ENCODE data around the gene PROB1. TPM values are rescaled to one million over a fixed set of nuclear protein-coding genes. Genes with fewer than 3 reads are reported as not detected.

PROB1 gene
- total RNA-seq, 1 donor = 0.99 TPM

DNA sequence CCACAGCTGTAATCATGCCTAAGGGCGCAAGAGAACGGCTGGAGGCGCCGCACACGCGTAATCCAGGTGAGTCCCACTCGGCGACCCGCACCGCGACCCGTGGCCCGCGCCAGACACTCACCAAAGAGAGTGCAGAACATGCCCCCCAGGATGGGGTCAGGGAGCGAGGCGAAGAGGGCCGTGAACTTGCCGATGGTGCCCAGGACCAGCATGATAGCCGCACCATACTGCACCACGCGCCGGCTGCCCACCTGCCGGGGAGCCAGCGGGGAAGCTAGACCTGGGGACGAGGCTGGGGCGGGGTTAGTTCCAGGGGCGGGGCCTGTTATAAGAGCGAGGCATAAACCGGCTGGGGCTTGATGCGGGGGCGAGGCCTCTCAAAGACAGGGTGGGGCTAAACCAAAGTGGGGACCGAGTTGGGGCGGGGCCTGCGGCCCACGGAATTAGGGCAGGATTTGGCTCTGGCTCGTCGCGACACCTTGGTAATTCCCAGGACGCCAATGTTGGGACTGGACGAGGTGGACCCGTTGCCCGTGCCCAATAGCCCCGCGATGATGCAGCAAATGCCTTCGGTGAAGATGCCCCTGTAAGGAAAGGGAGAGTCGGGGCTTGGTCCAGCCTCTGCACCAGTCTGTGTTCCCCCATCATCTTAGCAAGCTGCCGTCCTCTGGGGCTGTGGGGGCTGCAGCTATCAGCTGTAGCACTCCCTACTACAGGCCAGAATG, 16.6 kb downstream of the PROB1 start:
- H3K4me3 ChIP-seq (ENCODE audit: low read depth, low read length) = no peak overlapping the region
- DNase-seq (ENCODE audit: low read depth) = no peak
- no peak for TF ChIP-seq CTCF (IDR thresholded peaks at IDR 0.05; ENCODE audit: insufficient read depth, low read length)

GRCh38 chr5:139377226-139377625, 17.7 kb downstream of the PROB1 start:
- no peak for DNase-seq (ENCODE audit: low read depth)
- H3K4me3 ChIP-seq (ENCODE audit: low read depth, low read length) = no peak overlapping the region
- TF ChIP-seq CTCF (IDR thresholded peaks at IDR 0.05; ENCODE audit: insufficient read depth, low read length) = no peak

DNA sequence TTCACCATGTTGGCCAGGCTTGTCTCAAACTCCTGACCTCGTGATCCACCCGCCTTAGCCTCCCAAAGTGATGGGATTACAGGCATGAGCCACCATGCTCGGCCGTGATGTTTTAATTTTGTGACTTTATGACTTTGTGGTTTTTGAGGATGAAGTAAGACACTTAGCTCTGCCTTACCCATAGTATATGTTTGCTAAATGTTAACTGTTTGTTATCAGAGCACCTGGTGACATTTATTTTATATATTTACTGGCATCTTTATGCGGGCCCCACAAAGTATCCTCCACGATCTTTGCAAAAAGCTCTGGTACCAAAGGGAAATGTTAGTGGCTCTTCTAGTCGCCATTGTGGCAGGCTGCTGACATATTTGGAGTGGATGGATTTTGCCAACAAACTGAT, 18.5 kb downstream of the PROB1 start:
- H3K4me3 ChIP-seq (ENCODE audit: low read depth, low read length) = no peak overlapping the region
- no peak for TF ChIP-seq CTCF (IDR thresholded peaks at IDR 0.05; ENCODE audit: insufficient read depth, low read length)
- no peak for DNase-seq (ENCODE audit: low read depth)

- H3K4me3 ChIP-seq (ENCODE audit: low read depth, low read length) = no peak overlapping the region
- no peak for DNase-seq (ENCODE audit: low read depth)
- TF ChIP-seq CTCF (IDR thresholded peaks at IDR 0.05; ENCODE audit: insufficient read depth, low read length) = no peak
Measured at GRCh38 chr5:139374909-139375308, 20.0 kb downstream of the PROB1 start.

- DNase-seq (ENCODE audit: low read depth) = no peak
- no peak overlapping the region for H3K4me3 ChIP-seq (ENCODE audit: low read depth, low read length)
- no peak for TF ChIP-seq CTCF (IDR thresholded peaks at IDR 0.05; ENCODE audit: insufficient read depth, low read length)
Measured at GRCh38 chr5:139371482-139372435, 23.1 kb downstream of the PROB1 start.

DNA sequence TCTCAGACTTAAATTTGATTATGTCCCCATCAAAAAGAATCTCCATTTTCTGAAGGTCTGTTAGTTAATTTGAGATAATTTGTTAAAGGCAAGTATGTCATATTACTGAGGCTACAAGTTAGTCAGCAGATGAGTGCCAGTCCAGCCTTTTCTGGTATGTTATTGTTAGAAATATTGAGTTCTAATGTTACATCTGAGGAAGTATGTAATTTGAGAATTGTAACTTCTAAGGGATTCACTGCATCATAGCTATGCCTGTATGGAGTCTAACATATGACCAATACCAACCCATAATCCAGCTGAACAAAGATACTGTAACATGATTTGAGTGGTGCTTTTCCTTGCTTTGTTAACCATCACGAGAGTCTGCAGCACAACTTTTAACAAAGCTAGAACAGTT, 25.7 kb downstream of the PROB1 start:
- TF ChIP-seq CTCF (IDR thresholded peaks at IDR 0.05; ENCODE audit: insufficient read depth, low read length) = no peak
- peak; percentile 21 for DNase-seq (ENCODE audit: low read depth)
- H3K4me3 ChIP-seq (ENCODE audit: low read depth, low read length) = no peak overlapping the region

All from fibroblast of the aortic adventitia (primary cell).